Activated naive CD8-positive, alpha-beta T cell treated with anti-CD3 and anti-CD28 coated beads for 36 hours (primary cell): ENCODE data around the gene LRRC9. TPM values are rescaled to one million over a fixed set of nuclear protein-coding genes. Genes with fewer than 3 reads are reported as not detected.
"Not testable (repeated sequence)": the region's sequence is repeated elsewhere in the genome, so short reads cannot be mapped to it uniquely, and the experiment has no call there.

Experiments used
- DNase-seq: peaks from one replicate; pipeline ENCODE4 v3.0.0; 2021
- H3K27ac Mint-ChIP-seq: one replicate; pipeline ENCODE4 v1.8.0; 2022; ENCODE audit warnings: mild to moderate bottlenecking, moderate library complexity, mixed read lengths
- H3K27me3 Mint-ChIP-seq: one replicate; pipeline ENCODE4 v1.8.0; 2022; ENCODE audit warnings: mild to moderate bottlenecking, mixed read lengths
- H3K36me3 Mint-ChIP-seq: one replicate; pipeline ENCODE4 v1.8.0; 2021; ENCODE audit warnings: mild to moderate bottlenecking, mixed read lengths
- H3K4me1 Mint-ChIP-seq: one replicate; pipeline ENCODE4 v1.8.0; 2021; ENCODE audit warnings: mixed read lengths
- H3K4me3 Mint-ChIP-seq: one replicate; pipeline ENCODE4 v1.8.0; 2022; ENCODE audit warnings: mild to moderate bottlenecking, moderate library complexity, mixed read lengths
- H3K9me3 Mint-ChIP-seq: one replicate; pipeline ENCODE4 v1.8.0; 2022; ENCODE audit warnings: mixed read lengths
- total RNA-seq, 2 experiments: library from RNA; stranded (reverse); gene quantifications; one replicate each; pipeline ENCODE4 v1.2.3, GENCODE V29; 2021

Gene LRRC9
- total RNA-seq, 2 experiments from 2014 or later: 0.56 to 0.66 TPM

DNA sequence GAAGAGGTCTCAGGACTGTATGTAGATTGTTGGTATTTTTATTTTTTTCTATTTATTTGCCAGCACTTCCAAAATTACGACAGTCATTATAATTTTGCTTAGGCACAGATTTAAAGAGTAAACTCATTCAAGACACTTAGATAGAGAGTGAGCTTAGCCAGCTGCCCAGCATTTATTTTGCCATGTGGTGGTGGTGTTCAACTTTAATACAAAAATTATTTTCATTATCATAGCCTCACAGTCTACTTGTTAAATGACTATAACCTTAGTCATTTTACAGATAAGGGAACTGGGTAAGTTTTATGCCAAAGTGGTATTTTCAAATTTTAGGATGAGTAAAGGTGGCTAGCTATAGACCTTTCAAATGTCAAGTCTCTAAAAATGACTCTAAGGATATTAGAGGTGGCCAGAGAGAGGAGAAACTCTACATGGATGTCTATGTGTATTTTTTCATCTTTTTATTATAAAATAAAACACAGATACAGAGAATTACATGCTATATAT lies 66.7 kb downstream of the LRRC9 start:
- no peak overlapping the region for H3K4me3 Mint-ChIP-seq
- no peaks in the 10 kb centered on the region for H3K36me3 Mint-ChIP-seq

DNA sequence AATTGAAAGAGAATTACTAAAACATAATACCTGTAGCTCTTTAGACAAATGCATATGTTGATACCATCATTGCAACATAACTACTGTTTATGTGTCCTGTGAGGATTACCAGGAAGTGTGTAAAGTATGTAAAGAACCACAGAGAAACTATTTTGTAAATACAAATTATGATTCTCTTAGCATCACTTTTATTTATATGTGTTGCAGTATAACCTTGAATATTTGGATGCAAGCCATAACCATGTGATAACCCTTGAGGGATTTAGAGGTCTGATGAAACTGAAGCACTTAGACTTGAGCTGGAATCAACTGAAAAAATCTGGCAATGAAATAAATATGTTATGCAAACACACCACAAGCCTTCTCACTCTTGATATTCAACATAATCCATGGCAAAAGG lies 77.5 kb downstream of the LRRC9 start:
- H3K4me1 Mint-ChIP-seq: no peaks in the 10 kb centered on the region
- H3K27ac Mint-ChIP-seq: no peak overlapping the region
- DNase-seq: no peak
- no peaks in the 10 kb centered on the region for H3K27me3 Mint-ChIP-seq
- no peak overlapping the region for H3K4me3 Mint-ChIP-seq
- no peaks in the 10 kb centered on the region for H3K36me3 Mint-ChIP-seq
- H3K9me3 Mint-ChIP-seq: no peaks in the 10 kb centered on the region

More for the DNA sequence above, 66.7 kb downstream of the LRRC9 start:
- Mint-ChIP-seq H3K27ac (no peak overlapping the region), H3K9me3 (no peaks in the 10 kb centered on the region), H3K27me3 (peaks cover 1% of the 10 kb centered on the region), H3K4me1 (no peaks in the 10 kb centered on the region)
- no peak for DNase-seq

DNA sequence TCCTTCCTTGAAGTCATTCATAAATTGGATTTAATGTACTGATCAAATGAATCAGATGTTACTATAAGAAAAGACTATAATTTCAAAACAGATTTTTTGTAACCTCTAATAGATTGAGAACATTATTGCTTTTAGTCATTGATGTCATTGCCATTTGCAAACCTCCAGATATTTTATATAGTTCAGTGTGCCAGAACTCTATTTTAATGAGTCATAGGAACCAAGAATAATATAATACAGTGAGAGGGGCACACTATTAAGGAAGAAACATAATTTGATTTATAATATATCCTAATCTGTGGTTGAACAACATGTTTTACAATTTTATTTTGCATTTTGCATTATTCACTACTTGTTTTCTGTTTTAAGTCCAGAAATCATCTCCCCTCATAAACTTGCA lies 78.0 kb downstream of the LRRC9 start:
- H3K4me3 Mint-ChIP-seq: no peak overlapping the region
- H3K4me1 Mint-ChIP-seq: no peaks in the 10 kb centered on the region
- no peak for DNase-seq
- H3K36me3 Mint-ChIP-seq: no peaks in the 10 kb centered on the region
- no peaks in the 10 kb centered on the region for H3K27me3 Mint-ChIP-seq
- no peak overlapping the region for H3K27ac Mint-ChIP-seq
- H3K9me3 Mint-ChIP-seq: no peaks in the 10 kb centered on the region

DNA sequence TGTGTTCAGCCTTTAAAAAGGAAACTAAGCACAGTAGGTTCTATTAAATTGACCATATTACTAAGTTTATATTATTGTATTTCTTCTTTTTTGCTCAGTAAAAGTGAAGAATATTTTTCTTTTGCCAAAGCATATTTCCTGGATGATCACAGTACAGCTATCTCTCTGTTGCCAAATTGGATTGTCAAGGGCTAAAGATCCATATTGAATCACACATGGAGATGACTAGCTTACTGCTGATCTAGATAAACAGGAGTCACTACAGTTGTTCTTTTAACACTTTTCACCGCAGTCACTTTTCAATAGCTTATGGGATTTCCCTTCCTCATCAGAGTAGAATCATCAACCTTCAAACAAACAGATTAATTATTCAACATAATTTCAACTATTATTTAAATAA lies 78.6 kb downstream of the LRRC9 start:
- DNase-seq: no peak
- no peaks in the 10 kb centered on the region for H3K27me3 Mint-ChIP-seq

DNA sequence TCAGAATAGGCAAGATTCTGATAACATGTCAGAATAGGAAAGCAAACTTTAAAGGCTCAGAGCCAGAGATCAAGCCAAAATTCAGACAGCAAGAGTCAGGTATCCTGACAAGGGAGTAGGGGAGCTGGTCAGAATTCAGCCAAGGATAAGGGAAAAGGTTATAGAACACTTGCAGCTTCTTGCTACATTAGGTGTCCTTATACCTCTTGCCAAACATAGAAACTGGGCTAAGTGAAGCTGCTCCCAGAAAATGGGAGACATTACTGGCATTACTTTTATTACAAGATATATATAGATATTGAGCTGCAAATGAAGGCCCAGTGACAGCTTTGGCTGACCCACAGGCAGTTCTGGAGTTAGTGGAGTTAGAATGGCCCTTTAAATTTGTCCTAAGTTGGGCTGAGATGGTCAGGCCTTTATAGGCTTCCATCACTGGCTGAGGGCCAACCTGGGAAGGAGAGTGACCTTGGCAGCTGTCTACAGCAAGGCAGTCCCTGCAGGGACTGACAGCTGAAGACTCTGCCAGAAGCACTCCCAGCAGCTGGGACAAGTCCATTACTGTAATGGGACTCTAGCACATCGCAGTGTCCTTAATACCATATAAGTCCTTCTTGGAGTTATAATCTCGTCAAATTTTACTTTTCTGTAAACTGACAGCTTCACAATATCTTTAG lies 83.0 kb downstream of the LRRC9 start:
- DNase-seq: no peak
- H3K9me3 Mint-ChIP-seq: no peaks in the 10 kb centered on the region
- H3K4me1 Mint-ChIP-seq: no peaks in the 10 kb centered on the region
- no peak overlapping the region for H3K27ac Mint-ChIP-seq
- H3K4me3 Mint-ChIP-seq: no peak overlapping the region
- H3K27me3 Mint-ChIP-seq: no peaks in the 10 kb centered on the region
- no peaks in the 10 kb centered on the region for H3K36me3 Mint-ChIP-seq

More for the DNA sequence above, 78.6 kb downstream of the LRRC9 start:
- Mint-ChIP-seq H3K9me3 (no peaks in the 10 kb centered on the region), H3K36me3 (no peaks in the 10 kb centered on the region), H3K4me1 (no peaks in the 10 kb centered on the region), H3K27ac (no peak overlapping the region), H3K4me3 (no peak overlapping the region)

DNA sequence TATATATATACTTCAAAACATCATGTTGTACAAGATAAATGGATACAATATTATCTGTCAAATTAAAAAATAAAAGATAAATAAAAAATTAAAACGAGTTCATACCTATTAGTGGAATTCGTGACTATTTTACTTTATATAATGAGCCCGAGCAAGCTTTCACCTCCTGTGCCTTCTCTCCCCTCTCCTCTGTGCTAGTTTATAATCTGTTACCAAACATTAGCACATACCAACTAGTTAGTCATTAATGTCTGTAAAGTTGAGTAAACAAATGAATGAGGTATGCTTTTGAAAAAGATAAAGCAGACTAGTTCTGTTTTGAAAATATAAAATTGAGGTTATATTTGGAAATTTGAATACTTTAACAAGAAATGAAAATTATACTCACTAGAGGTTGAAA lies 84.0 kb downstream of the LRRC9 start:
- Mint-ChIP-seq H3K4me1 (no peaks in the 10 kb centered on the region), H3K27ac (no peak overlapping the region), H3K27me3 (no peaks in the 10 kb centered on the region), H3K9me3 (peaks cover 1% of the 10 kb centered on the region), H3K36me3 (no peaks in the 10 kb centered on the region), H3K4me3 (no peak overlapping the region)
- DNase-seq: no peak

DNA sequence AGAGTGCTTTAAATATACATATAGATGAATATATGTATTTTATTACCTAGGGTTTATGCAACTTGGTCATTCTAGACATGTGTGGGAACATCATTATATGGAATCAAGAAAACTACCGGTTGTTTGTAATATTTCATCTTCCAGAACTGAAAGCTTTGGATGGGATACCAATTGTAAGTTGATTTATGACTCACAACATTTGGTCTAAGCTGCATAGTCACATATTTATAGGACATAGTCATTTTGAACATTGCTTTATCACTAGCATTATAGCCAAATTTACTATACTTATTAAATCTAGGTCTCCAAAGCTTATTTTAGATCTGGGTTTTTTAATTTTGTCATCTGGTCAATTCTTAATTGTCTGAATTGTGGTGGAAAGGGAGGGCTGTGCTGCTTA lies 88.1 kb downstream of the LRRC9 start:
- Mint-ChIP-seq H3K4me3 (no peak overlapping the region), H3K27ac (no peak overlapping the region), H3K9me3 (peaks cover 15% of the 10 kb centered on the region), H3K36me3 (peaks cover 10% of the 10 kb centered on the region), H3K4me1 (no peaks in the 10 kb centered on the region), H3K27me3 (no peaks in the 10 kb centered on the region)
- DNase-seq: no peak

DNA sequence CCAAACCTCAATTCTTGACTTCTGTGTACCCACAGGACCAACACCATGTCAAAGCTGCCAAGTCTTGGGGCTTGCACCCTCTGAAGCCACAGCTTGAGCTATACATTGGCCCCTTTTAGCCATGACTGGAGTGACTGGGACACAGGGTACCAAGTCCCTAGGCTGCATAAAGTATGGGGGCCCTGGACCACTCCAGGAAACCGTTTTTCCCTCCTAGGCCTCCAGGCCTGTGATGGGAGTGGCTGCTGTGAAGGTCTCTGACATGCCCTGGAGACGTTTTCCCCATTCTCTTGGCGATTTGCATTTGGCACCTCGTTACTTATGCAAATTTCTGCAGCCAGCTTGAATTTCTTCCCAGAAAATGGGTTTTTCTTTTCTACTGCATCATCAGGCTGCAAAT lies 90.3 kb downstream of the LRRC9 start:
- not testable (repeated sequence) for H3K4me3 Mint-ChIP-seq, H3K27ac Mint-ChIP-seq, H3K4me1 Mint-ChIP-seq, H3K27me3 Mint-ChIP-seq, DNase-seq
- Mint-ChIP-seq H3K36me3 (peaks cover 18% of the 10 kb centered on the region), H3K9me3 (peaks cover 30% of the 10 kb centered on the region)

DNA sequence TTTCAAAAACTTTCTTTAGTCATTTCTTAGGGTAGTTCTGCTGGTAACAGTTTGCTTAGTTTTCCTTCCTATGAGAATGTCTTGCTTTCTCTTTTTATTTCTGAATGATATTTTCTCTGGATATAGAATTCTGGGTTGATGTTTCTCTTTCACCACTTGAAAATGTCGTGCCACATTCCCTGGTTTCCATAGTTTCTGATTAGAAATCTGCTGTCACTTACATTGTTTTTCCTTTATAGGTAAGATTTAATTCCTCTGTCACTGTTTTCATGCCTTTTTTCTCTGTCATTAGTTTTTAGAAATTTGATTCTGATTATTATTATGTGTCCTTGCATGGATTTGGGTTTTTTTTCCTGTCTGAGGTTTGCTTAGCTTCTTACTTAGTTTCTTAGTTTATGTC lies 94.5 kb downstream of the LRRC9 start:
- H3K27me3 Mint-ChIP-seq: no peaks in the 10 kb centered on the region
- H3K4me3 Mint-ChIP-seq: no peak overlapping the region
- H3K36me3 Mint-ChIP-seq: peaks cover 16% of the 10 kb centered on the region
- H3K4me1 Mint-ChIP-seq: peaks cover 5% of the 10 kb centered on the region
- no peak for DNase-seq
- H3K9me3 Mint-ChIP-seq: peaks cover 27% of the 10 kb centered on the region
- H3K27ac Mint-ChIP-seq: no peak overlapping the region

DNA sequence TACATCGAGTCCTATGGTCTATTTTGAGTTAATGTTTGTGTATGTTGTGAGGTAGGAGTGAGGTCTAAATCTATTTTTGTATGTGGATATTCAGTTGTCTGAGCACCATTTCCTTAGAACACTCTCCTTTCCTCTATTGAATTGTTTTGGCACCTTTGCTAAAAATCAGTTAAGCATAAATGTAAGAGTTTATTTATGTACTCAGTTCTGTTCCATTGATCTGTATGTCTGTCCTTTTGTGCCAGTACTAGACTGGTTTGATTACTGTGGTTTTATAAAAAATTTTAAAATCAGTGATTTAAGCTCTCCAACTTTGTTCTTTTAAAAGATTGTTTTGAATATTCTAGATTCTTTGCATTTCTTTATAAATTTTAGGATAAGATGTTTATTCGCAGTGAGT lies 101.7 kb downstream of the LRRC9 start:
- no peaks in the 10 kb centered on the region for H3K27me3 Mint-ChIP-seq
- no peak overlapping the region for H3K27ac Mint-ChIP-seq
- H3K36me3 Mint-ChIP-seq: peaks cover 2% of the 10 kb centered on the region
- H3K9me3 Mint-ChIP-seq: no peaks in the 10 kb centered on the region
- H3K4me1 Mint-ChIP-seq: peaks cover 5% of the 10 kb centered on the region
- no peak for DNase-seq
- H3K4me3 Mint-ChIP-seq: no peak overlapping the region

DNA sequence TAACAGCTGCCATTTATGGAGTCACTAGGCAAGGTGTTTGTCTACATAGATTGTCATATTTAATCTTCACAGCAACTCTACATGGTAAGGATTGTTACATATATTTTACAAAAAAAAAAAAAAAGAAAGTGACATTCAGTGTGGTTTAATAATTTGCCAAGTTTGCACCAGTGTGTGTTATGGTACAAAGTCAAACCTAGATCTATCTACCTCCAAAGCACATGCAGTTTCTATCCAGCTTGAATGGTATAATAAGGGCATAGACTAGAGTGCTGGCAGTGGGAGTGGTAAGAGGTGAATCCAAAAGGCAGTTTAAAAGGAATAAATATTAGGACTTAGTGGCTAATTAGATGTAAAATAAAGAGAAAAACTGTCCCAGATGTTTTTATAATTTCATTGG lies 105.6 kb downstream of the LRRC9 start:
- Mint-ChIP-seq H3K9me3 (no peaks in the 10 kb centered on the region), H3K36me3 (peaks cover 2% of the 10 kb centered on the region), H3K27me3 (no peaks in the 10 kb centered on the region), H3K4me1 (no peaks in the 10 kb centered on the region), H3K4me3 (no peak overlapping the region), H3K27ac (no peak overlapping the region)
- no peak for DNase-seq

DNA sequence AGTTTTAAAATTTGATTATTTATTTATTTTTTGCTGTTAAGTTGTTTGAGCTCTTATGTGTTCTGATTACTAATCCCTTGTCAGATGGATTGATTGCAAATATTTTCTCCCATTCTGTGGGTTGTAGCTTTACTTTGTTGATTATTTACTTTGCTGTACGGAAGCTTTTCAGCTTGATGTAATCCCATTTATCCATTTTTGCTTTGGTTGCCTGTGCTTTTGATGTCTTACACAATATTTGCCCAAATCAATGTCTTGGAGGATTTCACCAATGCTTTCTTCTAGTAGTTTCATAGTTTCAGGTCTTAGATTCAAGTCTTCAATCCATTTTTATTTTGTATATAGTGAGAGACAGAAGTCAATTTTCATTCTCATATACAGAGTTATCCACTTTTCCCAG lies 115.2 kb downstream of the LRRC9 start:
- Mint-ChIP-seq H3K36me3 (peaks cover 2% of the 10 kb centered on the region), H3K27me3 (no peaks in the 10 kb centered on the region), H3K4me1 (no peaks in the 10 kb centered on the region), H3K4me3 (no peak overlapping the region), H3K27ac (no peak overlapping the region), H3K9me3 (peaks cover 17% of the 10 kb centered on the region)
- no peak for DNase-seq

DNA sequence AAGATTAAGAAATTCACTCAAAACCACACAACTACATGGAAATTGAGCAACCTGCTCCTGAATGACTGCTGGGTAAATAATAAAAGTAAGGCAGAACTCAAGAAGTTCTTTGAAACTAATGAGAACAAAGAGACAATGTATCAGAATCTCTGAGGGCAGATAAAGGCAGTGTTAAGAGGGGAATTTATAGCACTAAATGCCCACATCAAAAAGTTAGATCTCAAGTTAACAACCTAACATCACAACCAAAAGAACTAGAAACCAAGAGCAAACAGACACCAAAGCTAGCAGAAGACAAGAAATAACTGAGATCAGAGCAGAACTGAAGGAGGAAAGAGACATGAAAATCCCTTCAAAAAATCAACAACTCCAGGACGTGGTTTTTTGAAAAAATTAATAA lies 128.0 kb downstream of the LRRC9 start:
- peak overlapping the region; percentile 30 for H3K4me3 Mint-ChIP-seq
- peaks cover 37% of the 10 kb centered on the region for H3K9me3 Mint-ChIP-seq
- not testable (repeated sequence) for H3K27me3 Mint-ChIP-seq, DNase-seq
- peak overlapping the region; percentile 9 for H3K27ac Mint-ChIP-seq
- peaks cover 16% of the 10 kb centered on the region for H3K36me3 Mint-ChIP-seq
- H3K4me1 Mint-ChIP-seq: peaks cover 47% of the 10 kb centered on the region

DNA sequence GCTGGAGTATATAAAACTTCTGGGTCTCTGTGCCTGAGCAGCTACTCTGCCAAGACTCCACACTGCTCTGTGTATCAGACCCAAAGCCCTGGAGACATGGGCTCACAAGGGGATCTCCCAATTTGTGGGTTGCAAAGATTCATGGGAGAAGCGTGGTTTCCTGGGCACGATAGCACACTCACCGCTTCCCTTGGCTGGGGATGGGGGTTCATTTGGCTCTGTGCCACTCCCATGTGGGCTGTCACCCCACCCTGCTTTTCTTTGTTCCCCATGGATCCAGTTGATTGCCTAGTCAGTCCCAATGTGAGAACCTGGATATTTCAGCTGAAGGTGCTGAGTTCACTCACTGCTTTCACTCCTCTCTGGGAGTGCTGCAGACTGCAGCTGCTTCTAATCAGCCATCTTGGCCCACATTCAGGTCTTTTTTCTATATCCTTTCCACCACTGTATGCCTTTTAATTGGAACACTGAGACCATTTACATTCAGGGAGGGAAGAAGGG lies 131.8 kb downstream of the LRRC9 start:
- Mint-ChIP-seq H3K36me3 (peaks cover 5% of the 10 kb centered on the region), H3K4me1 (peaks cover 53% of the 10 kb centered on the region), H3K27ac (peak overlapping the region; percentile 34), H3K4me3 (no peak overlapping the region), H3K9me3 (peaks cover 9% of the 10 kb centered on the region), H3K27me3 (no peaks in the 10 kb centered on the region)
- peak; percentile 13 for DNase-seq

DNA sequence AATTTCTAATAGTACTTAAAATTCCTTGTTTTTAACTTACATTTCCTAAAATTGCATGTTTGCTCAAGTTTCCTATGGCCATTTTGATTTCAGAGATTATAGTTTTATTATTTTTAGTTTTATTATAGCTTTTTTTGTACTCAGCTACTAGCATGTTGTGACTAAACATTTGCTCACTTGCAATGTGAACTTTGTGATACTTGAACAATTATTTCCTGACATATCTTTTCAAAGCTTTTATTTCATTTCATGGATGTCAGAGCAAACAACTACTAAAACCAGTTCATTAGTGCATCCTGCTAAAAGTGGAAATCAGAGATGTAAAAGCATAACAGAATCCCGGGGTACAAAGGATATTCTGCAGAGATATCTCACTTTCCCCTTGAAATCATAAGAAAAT lies 138.1 kb downstream of the LRRC9 start:
- DNase-seq: no peak
- Mint-ChIP-seq H3K4me3 (no peak overlapping the region), H3K27ac (no peak overlapping the region), H3K9me3 (no peaks in the 10 kb centered on the region), H3K36me3 (no peaks in the 10 kb centered on the region), H3K4me1 (peaks cover 6% of the 10 kb centered on the region), H3K27me3 (no peaks in the 10 kb centered on the region)

DNA sequence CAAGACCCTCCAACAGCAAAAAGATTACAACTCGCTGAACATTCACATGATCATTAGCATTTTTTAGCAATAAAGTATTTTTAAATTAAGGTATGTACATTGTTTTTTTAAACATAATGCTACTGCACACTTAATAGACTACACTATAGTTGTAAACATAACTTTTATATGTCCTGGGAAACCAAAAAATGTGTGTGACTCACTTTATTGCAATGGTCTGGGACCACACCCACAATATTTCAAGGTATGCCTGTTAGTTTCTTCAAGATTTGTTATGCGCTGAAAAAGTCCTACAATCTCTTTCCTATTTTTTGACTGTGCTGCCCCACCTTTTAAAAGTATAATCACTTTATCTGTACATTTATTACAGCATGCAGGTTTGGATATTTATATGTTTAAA lies 141.4 kb downstream of the LRRC9 start:
- H3K4me3 Mint-ChIP-seq: no peak overlapping the region
- H3K9me3 Mint-ChIP-seq: no peaks in the 10 kb centered on the region
- H3K27me3 Mint-ChIP-seq: no peaks in the 10 kb centered on the region
- H3K36me3 Mint-ChIP-seq: no peaks in the 10 kb centered on the region
- no peak for DNase-seq
- no peaks in the 10 kb centered on the region for H3K4me1 Mint-ChIP-seq
- no peak overlapping the region for H3K27ac Mint-ChIP-seq
